ENCODE results near the gene FGF23. TPM values are rescaled to one million over a fixed set of nuclear protein-coding genes. Genes with fewer than 3 reads are reported as not detected.

FGF23 gene
- total and polyA plus RNA-seq, 2 donors (not counting 1 experiment from before 2014, with no cell fraction given), result not detected

DNA sequence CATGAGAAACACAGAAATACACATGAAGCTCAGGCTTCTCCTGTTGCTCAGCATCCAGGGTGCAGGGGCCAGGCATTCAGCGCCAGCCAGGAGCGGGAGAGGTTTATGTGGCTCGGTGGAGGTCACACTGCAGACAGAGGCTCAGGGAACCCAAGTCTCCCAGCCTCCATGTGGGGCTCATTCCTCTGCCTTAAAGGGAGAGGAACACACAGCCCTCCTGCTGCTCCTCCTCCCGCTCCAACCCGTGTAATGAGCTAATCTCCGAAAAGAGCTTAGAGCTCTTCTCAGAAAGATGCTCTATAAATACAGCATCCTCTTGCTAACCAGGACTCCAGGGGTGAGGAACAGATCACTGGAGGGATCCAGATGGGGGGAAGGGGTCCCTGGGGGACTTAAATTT is 37.9 kb upstream of the FGF23 start:
- WGBS (ENCODE audit: insufficient coverage), result 100% methylated on average over 3 of the region's 6 CpGs
- H3K4me1 Mint-ChIP-seq, result no peaks in the 10 kb centered on the region
- TF ChIP-seq, protein P1, sequence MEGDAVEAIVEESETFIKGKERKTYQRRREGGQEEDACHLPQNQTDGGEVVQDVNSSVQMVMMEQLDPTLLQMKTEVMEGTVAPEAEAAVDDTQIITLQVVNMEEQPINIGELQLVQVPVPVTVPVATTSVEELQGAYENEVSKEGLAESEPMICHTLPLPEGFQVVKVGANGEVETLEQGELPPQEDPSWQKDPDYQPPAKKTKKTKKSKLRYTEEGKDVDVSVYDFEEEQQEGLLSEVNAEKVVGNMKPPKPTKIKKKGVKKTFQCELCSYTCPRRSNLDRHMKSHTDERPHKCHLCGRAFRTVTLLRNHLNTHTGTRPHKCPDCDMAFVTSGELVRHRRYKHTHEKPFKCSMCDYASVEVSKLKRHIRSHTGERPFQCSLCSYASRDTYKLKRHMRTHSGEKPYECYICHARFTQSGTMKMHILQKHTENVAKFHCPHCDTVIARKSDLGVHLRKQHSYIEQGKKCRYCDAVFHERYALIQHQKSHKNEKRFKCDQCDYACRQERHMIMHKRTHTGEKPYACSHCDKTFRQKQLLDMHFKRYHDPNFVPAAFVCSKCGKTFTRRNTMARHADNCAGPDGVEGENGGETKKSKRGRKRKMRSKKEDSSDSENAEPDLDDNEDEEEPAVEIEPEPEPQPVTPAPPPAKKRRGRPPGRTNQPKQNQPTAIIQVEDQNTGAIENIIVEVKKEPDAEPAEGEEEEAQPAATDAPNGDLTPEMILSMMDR (IDR thresholded peaks at IDR 0.05), result no peak
- no peak for TF ChIP-seq EZH2 (IDR thresholded peaks at IDR 0.05; ENCODE audit: borderline replicate concordance, insufficient read depth, low read depth, low read length, poor library complexity, severe bottlenecking)
- intact Hi-C loops (cut with micrococcal nuclease), result no loop called here
- no peaks in the 10 kb centered on the region for H3K9me3 Mint-ChIP-seq (ENCODE audit: insufficient read depth)
- DNase-seq (no peak), ATAC-seq (ENCODE audit: low read depth) (no peak)
- H3K4me1 ChIP-seq (ENCODE audit: control insufficient read depth in 2 of 2, insufficient read depth in 2 of 2, low read length in 2 of 2), result no peaks in the 10 kb centered on the region
- H3K79me2 ChIP-seq (ENCODE audit: control insufficient read depth, insufficient read depth, low read length), result no peaks in the 10 kb centered on the region
- no peaks in the 10 kb centered on the region for H3K9me3 ChIP-seq (ENCODE audit: control extremely low read depth in 1 of 3, control insufficient read depth in 2 of 3, insufficient read depth in 1 of 3, low read length in 2 of 3)
- H3K36me3 ChIP-seq (replicated peaks in 1 of 2; ENCODE audit: control extremely low read depth in 1 of 2, control insufficient read depth in 1 of 2, extremely low read depth in 1 of 2, insufficient read depth in 2 of 2, low read length in 1 of 2), result no peaks in the 10 kb centered on the region
- H2AFZ ChIP-seq (ENCODE audit: insufficient read depth, low read depth, low read length, poor library complexity, severe bottlenecking), result no peak overlapping the region
- no peak overlapping the region for H3K9ac ChIP-seq (ENCODE audit: low read length)
- no peak overlapping the region for H3K27ac Mint-ChIP-seq
- no peak overlapping the region for H3K27ac ChIP-seq (ENCODE audit: low read length in 2 of 2)
- H3K4me3 Mint-ChIP-seq, result no peak overlapping the region
- peaks cover 0 to 9% (median 6%) of the 10 kb centered on the region in 4 experiments for H3K27me3 ChIP-seq (replicated peaks in 1 of 4; ENCODE audit: control extremely low read depth in 1 of 4, control insufficient read depth in 3 of 4, insufficient read depth in 4 of 4, low read length in 3 of 4)
- ChIA-PET CTCF (interaction anchor here (1.3 kb wide), 1 partner anchor 532 kb away, joined by 3 read pairs; no protein-coding TSS in a partner anchor), POLR2A (no interaction called here)
- no peak overlapping the region for H3K4me3 ChIP-seq (ENCODE audit: control extremely low read depth in 1 of 5, extremely low read depth in 1 of 5, insufficient read depth in 1 of 5, low read depth in 2 of 5, low read length in 4 of 5)
- H3K27me3 Mint-ChIP-seq, result peaks cover 30% of the 10 kb centered on the region
- no peak overlapping the region for H3K4me2 ChIP-seq (replicated peaks; ENCODE audit: low read depth, low read length, poor library complexity, severe bottlenecking)
- no peaks in the 10 kb centered on the region for H4K20me1 ChIP-seq (ENCODE audit: control insufficient read depth, insufficient read depth, low read length, poor library complexity, severe bottlenecking)

DNA sequence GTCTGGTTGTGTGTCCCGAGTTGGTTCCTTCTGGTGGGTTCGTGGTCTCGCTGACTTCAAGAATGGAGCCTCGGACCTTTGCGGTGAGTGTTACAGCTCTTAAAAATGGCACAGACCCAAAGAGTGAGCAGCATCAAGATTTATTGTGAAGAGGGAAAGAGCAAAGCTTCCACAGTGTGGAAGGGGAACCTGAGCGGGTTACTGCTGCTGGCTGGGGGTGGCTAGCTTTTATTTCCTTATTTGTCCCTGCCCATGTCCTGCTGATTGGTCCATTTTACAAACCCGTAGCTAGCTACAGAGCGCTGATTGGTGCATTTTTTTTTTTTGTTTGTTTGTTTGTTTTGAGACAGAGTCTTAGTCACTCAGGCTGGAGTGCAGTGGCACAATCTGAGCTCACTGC is 36.8 kb upstream of the FGF23 start:
- DNase-seq (no peak), ATAC-seq (ENCODE audit: low read depth) (no peak)
- H3K27me3 Mint-ChIP-seq, result peaks cover 30% of the 10 kb centered on the region
- TF ChIP-seq EZH2 (IDR thresholded peaks at IDR 0.05; ENCODE audit: borderline replicate concordance, insufficient read depth, low read depth, low read length, poor library complexity, severe bottlenecking), result no peak
- TF ChIP-seq, protein P1 (IDR thresholded peaks at IDR 0.05), result no peak
- no peaks in the 10 kb centered on the region for H3K9me3 Mint-ChIP-seq (ENCODE audit: insufficient read depth)
- ChIA-PET POLR2A (no interaction called here), CTCF (no interaction called here)
- 72% methylated on average over 8 of the region's 8 CpGs for WGBS (ENCODE audit: insufficient coverage)
- Histone ChIP-seq H3K4me2 (replicated peaks; ENCODE audit: low read depth, low read length, poor library complexity, severe bottlenecking) (no peak overlapping the region), H3K27ac (ENCODE audit: low read length in 2 of 2) (no peak overlapping the region), H3K36me3 (replicated peaks in 1 of 2; ENCODE audit: control extremely low read depth in 1 of 2, control insufficient read depth in 1 of 2, extremely low read depth in 1 of 2, insufficient read depth in 2 of 2, low read length in 1 of 2) (no peaks in the 10 kb centered on the region), H4K20me1 (ENCODE audit: control insufficient read depth, insufficient read depth, low read length, poor library complexity, severe bottlenecking) (no peaks in the 10 kb centered on the region), H3K4me1 (ENCODE audit: control insufficient read depth in 2 of 2, insufficient read depth in 2 of 2, low read length in 2 of 2) (no peaks in the 10 kb centered on the region), H3K27me3 (replicated peaks in 1 of 4; ENCODE audit: control extremely low read depth in 1 of 4, control insufficient read depth in 3 of 4, insufficient read depth in 4 of 4, low read length in 3 of 4) (peaks cover 0 to 9% (median 6%) of the 10 kb centered on the region in 4 experiments), H2AFZ (ENCODE audit: insufficient read depth, low read depth, low read length, poor library complexity, severe bottlenecking) (no peak overlapping the region), H3K9ac (ENCODE audit: low read length) (no peak overlapping the region), H3K9me3 (ENCODE audit: control extremely low read depth in 1 of 3, control insufficient read depth in 2 of 3, insufficient read depth in 1 of 3, low read length in 2 of 3) (no peaks in the 10 kb centered on the region), H3K79me2 (ENCODE audit: control insufficient read depth, insufficient read depth, low read length) (no peaks in the 10 kb centered on the region), H3K4me3 (ENCODE audit: control extremely low read depth in 1 of 5, extremely low read depth in 1 of 5, insufficient read depth in 1 of 5, low read depth in 2 of 5, low read length in 4 of 5) (no peak overlapping the region)
- intact Hi-C loops (cut with micrococcal nuclease), result no loop called here
- no peak overlapping the region for H3K27ac Mint-ChIP-seq
- H3K4me1 Mint-ChIP-seq, result no peaks in the 10 kb centered on the region
- no peak overlapping the region for H3K4me3 Mint-ChIP-seq

Data from B cell (primary cell).